Gastroesophageal sphincter (tissue), 4 donors: ENCODE measurements around the gene COCH. TPM values are rescaled to one million over a fixed set of nuclear protein-coding genes. Genes with fewer than 3 reads are reported as not detected.

Experiments
- ATAC-seq: fragments of 150-250 bp; one replicate; pipeline ENCODE4 v1.9.1; 2016; ENCODE audit warnings: mild to moderate bottlenecking, moderate library complexity
- H3K27ac ChIP-seq, 4 donors: fragments of 200-600 bp; sonication (generic) in 3 of 4; 1 replicate in 3 of 4; 2 replicates in 1 of 4; pipeline ENCODE4 v1.5.1; 2016 to 2019
- H3K27me3 ChIP-seq: fragments of 200-600 bp; sonication (generic); one replicate; pipeline ENCODE4 v1.5.1; 2019
- H3K36me3 ChIP-seq, 2 donors: fragments of 200-600 bp; sonication (generic); one replicate each; pipeline ENCODE4 v1.5.1; 2019; ENCODE audit warnings: control low read depth in 1 of 2
- H3K4me1 ChIP-seq, 3 donors: fragments of 200-600 bp; sonication (generic); 1 replicate in 2 of 3; 2 replicates in 1 of 3; pipeline ENCODE4 v1.5.1; 2016 to 2019; ENCODE audit warnings: control low read depth in 2 of 3
- H3K4me3 ChIP-seq, 2 donors: fragments of 200-600 bp; sonication (generic); one replicate each; pipeline ENCODE4 v1.5.1; 2019; ENCODE audit warnings: mild to moderate bottlenecking in 1 of 2, moderate library complexity in 1 of 2
- H3K9me3 ChIP-seq, 3 donors: fragments of 200-600 bp; sonication (generic); one replicate each; pipeline ENCODE4 v1.5.1; 2017 to 2019; ENCODE audit warnings: control low read depth in 2 of 3
- CTCF ChIP-seq, 4 experiments: fragments of 200-600 bp in 2 of 4; fragments of 450-650 bp in 2 of 4; sonication (generic) in 1 of 4; IDR thresholded peaks; one replicate each; pipeline ENCODE4 v1.5.1; 2017 to 2019; ENCODE audit warnings: antibody characterized with exemption in 4 of 4, mild to moderate bottlenecking in 2 of 4, moderate library complexity in 2 of 4
- EP300 ChIP-seq: sonication (generic); formaldehyde crosslinking; IDR thresholded peaks from one replicate; pipeline ENCODE4 v1.6.1; 2017; ENCODE audit warnings: antibody characterized with exemption, mild to moderate bottlenecking
- POLR2A ChIP-seq, 2 donors: fragments of 450-650 bp; IDR thresholded peaks; one replicate each; pipeline ENCODE4 v1.6.1; 2017; ENCODE audit warnings: antibody characterized with exemption in 2 of 2, mild to moderate bottlenecking in 2 of 2, moderate library complexity in 1 of 2
- POLR2AphosphoS5 ChIP-seq: sonication (generic); formaldehyde crosslinking; IDR thresholded peaks from one replicate; pipeline ENCODE4 v1.6.1; 2017; ENCODE audit warnings: antibody characterized with exemption
- WGBS, 2 donors: methylation state at CpG; one replicate each; pipeline ENCODE4 v1.1.5; 2018; ENCODE audit warnings: low coverage in 1 of 2; 5-methylcytosine and 5-hydroxymethylcytosine counted together
- total RNA-seq, 4 donors: library from RNA; depleted of rRNA; stranded (reverse); fragments of >200 nt; gene quantifications; one replicate each; pipeline ENCODE4 v1.1.0, GENCODE V29; 2016

Gene COCH
- total RNA-seq, 4 donors from 2014 or later, result 0.16 to 5.4 (median 2.1) TPM

- Histone ChIP-seq H3K4me3 (no peak overlapping the region), H3K4me1 (no peaks in the 10 kb centered on the region), H3K27ac (no peak overlapping the region), H3K9me3 (no peaks in the 10 kb centered on the region), H3K36me3 (peaks cover 0 to 6% of the 10 kb centered on the region in 2 donors), H3K27me3 (no peaks in the 10 kb centered on the region)
- no peak for ATAC-seq
- TF ChIP-seq CTCF (IDR thresholded peaks at IDR 0.05), result no peak
- no peak for TF ChIP-seq POLR2AphosphoS5
- no peak for TF ChIP-seq EP300
- no peak for TF ChIP-seq POLR2A (IDR thresholded peaks at IDR 0.05)
- WGBS, 2 donors, result 84 to 97% methylated on average over 2 to 5 of the region's 5 CpGs
Measured at GRCh38 chr14:30888480-30889243, 14.3 kb downstream of the COCH start.

GRCh38 chr14:30889244-30889594, 14.9 kb downstream of the COCH start:
- TF ChIP-seq POLR2AphosphoS5 (no peak), CTCF (IDR thresholded peaks at IDR 0.05) (no peak), POLR2A (IDR thresholded peaks at IDR 0.05) (no peak), EP300 (no peak)
- Histone ChIP-seq H3K27me3 (no peaks in the 10 kb centered on the region), H3K9me3 (no peaks in the 10 kb centered on the region), H3K36me3 (peaks cover 0 to 6% of the 10 kb centered on the region in 2 donors), H3K4me3 (no peak overlapping the region), H3K4me1 (no peaks in the 10 kb centered on the region), H3K27ac (no peak overlapping the region)
- ATAC-seq, result no peak
- 63 to 75% methylated on average over 4 of the region's 4 CpGs for WGBS, 2 donors

GRCh38 chr14:30893819-30894218, 19.5 kb downstream of the COCH start:
- TF ChIP-seq CTCF (IDR thresholded peaks at IDR 0.05) (no peak), POLR2A (IDR thresholded peaks at IDR 0.05) (no peak), EP300 (no peak), POLR2AphosphoS5 (no peak)
- no peaks in the 10 kb centered on the region for H3K27me3 ChIP-seq
- peaks cover 0 to 22% of the 10 kb centered on the region in 2 donors for H3K36me3 ChIP-seq
- no peak overlapping the region for H3K27ac ChIP-seq
- no peaks in the 10 kb centered on the region for H3K9me3 ChIP-seq
- no peak for ATAC-seq
- H3K4me1 ChIP-seq, result peaks cover 0 to 8% (median 3%) of the 10 kb centered on the region in 3 donors
- 93 to 100% methylated on average over 2 of the region's 2 CpGs for WGBS, 2 donors
- H3K4me3 ChIP-seq, result no peak overlapping the region

GRCh38 chr14:30894923-30895515, 20.7 kb downstream of the COCH start:
- 82 to 85% methylated on average over 3 to 4 of the region's 4 CpGs for WGBS, 2 donors

More at GRCh38 chr14:30894923-30895515, 20.7 kb downstream of the COCH start:
- TF ChIP-seq POLR2A (IDR thresholded peaks at IDR 0.05) (no peak), EP300 (no peak), CTCF (IDR thresholded peaks at IDR 0.05) (no peak), POLR2AphosphoS5 (no peak)
- Histone ChIP-seq H3K27me3 (no peaks in the 10 kb centered on the region), H3K27ac (no peak overlapping the region), H3K4me3 (no peak overlapping the region), H3K4me1 (peaks cover 0 to 8% (median 3%) of the 10 kb centered on the region in 3 donors), H3K36me3 (peaks cover 0 to 32% of the 10 kb centered on the region in 2 donors), H3K9me3 (no peaks in the 10 kb centered on the region)
- no peak for ATAC-seq
